Nephron progenitor cell (in vitro differentiated cells): ENCODE measurements around the gene TEDC1.

Experiments
- DNase-seq: peaks from one replicate; pipeline ENCODE4 v3.0.0; 2021
- H3K27ac Mint-ChIP-seq: 2 replicates; pipeline ENCODE4 v1.8.0; 2021; ENCODE audit warnings: mild to moderate bottlenecking, moderate library complexity, mixed read lengths
- H3K27me3 Mint-ChIP-seq: 2 replicates; pipeline ENCODE4 v1.8.0; 2021; ENCODE audit warnings: mild to moderate bottlenecking, low read depth, mixed read lengths; ENCODE audit not compliant: poor library complexity
- H3K36me3 Mint-ChIP-seq: 2 replicates; pipeline ENCODE4 v1.8.0; 2021; ENCODE audit warnings: low read depth, mixed read lengths
- H3K4me1 Mint-ChIP-seq: 2 replicates; pipeline ENCODE4 v1.8.0; 2021; ENCODE audit warnings: mixed read lengths
- H3K4me3 Mint-ChIP-seq: 2 replicates; pipeline ENCODE4 v1.8.0; 2021; ENCODE audit warnings: mild to moderate bottlenecking, moderate library complexity, mixed read lengths
- H3K9me3 Mint-ChIP-seq: 2 replicates; pipeline ENCODE4 v1.8.0; 2021; ENCODE audit warnings: mild to moderate bottlenecking, moderate library complexity, mixed read lengths
- CTCF ChIP-seq: fragments of 200-600 bp; sonication (generic); IDR thresholded peaks from 2 replicates; pipeline ENCODE4 v1.5.0; 2021; ENCODE audit warnings: antibody characterized with exemption

Gene TEDC1

GRCh38 chr14:105507247-105507646, 16.2 kb downstream of the TEDC1 start:
- no peak for DNase-seq
- Mint-ChIP-seq H3K27me3 (peaks cover 52% of the 10 kb centered on the region), H3K9me3 (peaks cover 4% of the 10 kb centered on the region), H3K36me3 (no peaks in the 10 kb centered on the region), H3K4me1 (peaks cover 11% of the 10 kb centered on the region), H3K4me3 (no peak overlapping the region), H3K27ac (no peak overlapping the region)
- TF ChIP-seq CTCF, result no peak

- Mint-ChIP-seq H3K36me3 (no peaks in the 10 kb centered on the region), H3K4me1 (peaks cover 11% of the 10 kb centered on the region), H3K4me3 (no peak overlapping the region), H3K27me3 (peaks cover 58% of the 10 kb centered on the region), H3K9me3 (peaks cover 4% of the 10 kb centered on the region), H3K27ac (no peak overlapping the region)
- TF ChIP-seq CTCF, result no peak
- DNase-seq, result no peak
These were observed 17.0 kb downstream of the TEDC1 start for GRCh38 chr14:105508069-105508468.

- no peak for DNase-seq
- peaks cover 4% of the 10 kb centered on the region for H3K9me3 Mint-ChIP-seq
- no peak overlapping the region for H3K4me3 Mint-ChIP-seq
- no peak for TF ChIP-seq CTCF
- no peak overlapping the region for H3K27ac Mint-ChIP-seq
- peaks cover 7% of the 10 kb centered on the region for H3K4me1 Mint-ChIP-seq
- peaks cover 63% of the 10 kb centered on the region for H3K27me3 Mint-ChIP-seq
- no peaks in the 10 kb centered on the region for H3K36me3 Mint-ChIP-seq
These were observed 17.6 kb downstream of the TEDC1 start for GRCh38 chr14:105508601-105509000.

GRCh38 chr14:105517096-105517495, 26.1 kb downstream of the TEDC1 start:
- Mint-ChIP-seq H3K4me1 (no peaks in the 10 kb centered on the region), H3K4me3 (no peak overlapping the region), H3K27ac (no peak overlapping the region), H3K36me3 (no peaks in the 10 kb centered on the region), H3K27me3 (peaks cover 67% of the 10 kb centered on the region), H3K9me3 (peaks cover 32% of the 10 kb centered on the region)
- no peak for TF ChIP-seq CTCF
- DNase-seq, result no peak

- H3K36me3 Mint-ChIP-seq, result no peaks in the 10 kb centered on the region
- no peak overlapping the region for H3K4me3 Mint-ChIP-seq
- H3K27me3 Mint-ChIP-seq, result peaks cover 76% of the 10 kb centered on the region
- H3K4me1 Mint-ChIP-seq, result no peaks in the 10 kb centered on the region
- DNase-seq, result no peak
- no peak for TF ChIP-seq CTCF
- H3K27ac Mint-ChIP-seq, result no peak overlapping the region
- peaks cover 32% of the 10 kb centered on the region for H3K9me3 Mint-ChIP-seq
These were observed 29.1 kb downstream of the TEDC1 start for GRCh38 chr14:105519946-105520698.

GRCh38 chr14:105525326-105525725, 34.3 kb downstream of the TEDC1 start:
- H3K9me3 Mint-ChIP-seq, result peaks cover 4% of the 10 kb centered on the region
- TF ChIP-seq CTCF, result no peak
- no peaks in the 10 kb centered on the region for H3K36me3 Mint-ChIP-seq
- no peak overlapping the region for H3K4me3 Mint-ChIP-seq
- H3K27me3 Mint-ChIP-seq, result peaks cover 48% of the 10 kb centered on the region
- no peak for DNase-seq
- H3K27ac Mint-ChIP-seq, result no peak overlapping the region
- H3K4me1 Mint-ChIP-seq, result peaks cover 7% of the 10 kb centered on the region
